Stimulated activated CD8-positive, alpha-beta memory T cell treated with anti-CD3 and anti-CD28 coated beads, Interleukin-2, amount 100 ng/mL, for 1 hour (primary cell): ENCODE results near the gene RBPMS2.
"Not testable (repeated sequence)": the region's sequence is repeated elsewhere in the genome, so short reads cannot be mapped to it uniquely, and the experiment has no call there.

Experiments used
- DNase-seq, 2 donors: peaks; one replicate each; pipeline ENCODE4 v3.0.0-alpha.2; 2020; ENCODE audit warnings: low read depth in 2 of 2

RBPMS2 gene

GRCh38 chr15:64775551-64776401 lies at the start of gene RBPMS2:
RBPMS2 (minus strand) TSS chr15:64775589; CDS start chr15:64775319, 270 bp downstream.
- no peak for DNase-seq

- no peak for DNase-seq
These were observed 49.6 kb upstream of the RBPMS2 start for GRCh38 chr15:64824929-64825430.

DNA sequence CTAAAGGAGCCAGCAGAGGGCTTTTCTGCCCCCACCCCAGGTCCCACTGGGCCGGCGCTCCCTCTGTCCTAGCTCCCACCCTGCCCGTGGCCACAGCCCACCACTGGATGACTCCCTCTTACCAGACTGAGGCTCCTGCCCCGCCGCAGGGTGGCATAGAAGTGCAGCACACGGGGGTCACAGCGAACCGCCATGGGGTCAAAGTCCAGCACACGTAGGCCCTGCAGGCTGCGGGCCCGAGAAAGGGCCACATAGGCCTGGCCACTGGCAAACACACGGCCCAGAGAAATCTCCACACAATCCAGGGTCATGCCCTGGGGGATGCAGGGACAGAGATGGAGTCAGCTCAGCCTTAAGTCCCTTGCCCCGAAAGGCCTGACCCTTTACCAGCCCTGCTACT lies 41.1 kb upstream of the RBPMS2 start:
- DNase-seq = no peak

GRCh38 chr15:64814965-64815364 lies 39.6 kb upstream of the RBPMS2 start:
- not testable (repeated sequence) for DNase-seq

DNA sequence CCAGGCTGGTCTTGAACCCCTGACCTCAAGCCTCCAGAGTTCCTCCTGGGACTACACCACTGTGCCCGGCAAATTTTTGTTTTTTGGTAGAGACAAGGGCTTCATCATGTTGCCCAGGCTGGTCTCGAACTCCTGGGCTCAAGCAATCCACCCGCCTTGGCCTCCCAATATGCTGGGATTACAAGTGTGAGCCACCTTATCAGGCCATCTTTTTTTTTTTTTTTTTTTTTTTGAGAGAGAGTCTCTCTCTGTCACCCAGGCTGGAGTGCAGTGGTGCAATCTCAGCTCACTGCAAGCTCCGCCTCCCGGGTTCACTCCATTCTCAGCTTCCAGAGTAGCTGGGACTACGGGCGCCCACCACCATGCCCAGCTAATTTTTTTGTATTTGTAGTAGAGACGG lies 38.9 kb upstream of the RBPMS2 start:
- DNase-seq = not testable (repeated sequence)

DNA sequence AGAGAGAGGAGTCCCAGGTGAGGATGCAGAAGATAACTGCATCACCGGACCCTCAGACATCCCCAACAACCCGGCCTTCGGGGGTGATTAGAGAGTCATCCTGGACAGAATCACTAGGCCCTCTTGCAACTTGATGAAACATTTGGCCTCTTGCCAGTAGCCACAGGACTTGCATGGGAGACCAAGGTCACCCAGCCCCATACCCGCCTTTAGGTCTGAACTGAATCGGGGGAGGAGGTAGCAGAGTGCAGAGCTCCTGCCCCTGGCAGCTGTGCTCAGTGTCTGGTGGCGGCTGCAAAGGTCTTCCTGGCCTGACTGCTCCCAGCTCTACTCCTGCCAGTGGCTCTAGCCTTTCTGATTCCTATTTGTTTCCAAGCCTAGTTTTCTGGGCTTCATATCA lies 37.7 kb upstream of the RBPMS2 start:
- DNase-seq = no peak

- DNase-seq = no peak
These were observed 35.3 kb upstream of the RBPMS2 start for GRCh38 chr15:64810497-64811326.

- peak in 1 of 2 donors; percentile 59 for DNase-seq
These were observed 34.5 kb upstream of the RBPMS2 start for GRCh38 chr15:64809649-64810496.

DNA sequence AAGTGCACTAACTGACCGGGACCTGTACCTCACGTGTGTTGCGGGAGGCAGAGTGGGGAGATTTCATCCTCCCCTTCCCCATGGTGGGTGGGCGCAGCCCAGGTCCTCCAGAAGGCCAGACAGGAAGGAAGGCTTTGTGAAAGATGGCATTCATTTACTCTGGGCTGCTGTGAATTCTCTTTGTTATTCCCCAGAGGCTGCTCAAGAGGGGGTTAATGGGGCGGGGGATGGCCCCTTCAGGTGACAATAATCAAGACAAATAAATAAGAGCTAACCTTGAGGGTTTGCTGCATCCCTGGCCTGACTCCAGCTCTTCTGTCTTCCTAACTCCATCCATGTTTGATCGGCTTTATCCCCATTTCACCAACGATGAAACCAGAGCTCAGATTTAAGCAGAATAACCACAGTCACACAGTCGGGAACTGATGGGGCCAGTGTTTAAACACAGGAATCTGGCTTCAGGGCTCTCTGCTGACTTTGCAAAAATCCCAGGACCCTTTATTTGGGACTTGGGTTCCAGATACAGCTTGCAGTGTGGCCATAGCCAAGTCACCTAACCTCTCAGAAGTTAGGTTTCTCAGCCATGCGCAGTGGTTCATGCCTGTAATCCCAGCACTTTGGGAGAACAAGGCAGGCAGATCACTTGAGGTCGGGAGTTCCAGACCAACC lies 33.5 kb upstream of the RBPMS2 start:
- DNase-seq = no peak

GRCh38 chr15:64807751-64808222 lies 32.4 kb upstream of the RBPMS2 start:
- DNase-seq = no peak

- DNase-seq = no peak
These were observed 31.8 kb upstream of the RBPMS2 start for GRCh38 chr15:64807051-64807749.

- no peak for DNase-seq
These were observed 31.1 kb upstream of the RBPMS2 start for GRCh38 chr15:64806509-64806908.

DNA sequence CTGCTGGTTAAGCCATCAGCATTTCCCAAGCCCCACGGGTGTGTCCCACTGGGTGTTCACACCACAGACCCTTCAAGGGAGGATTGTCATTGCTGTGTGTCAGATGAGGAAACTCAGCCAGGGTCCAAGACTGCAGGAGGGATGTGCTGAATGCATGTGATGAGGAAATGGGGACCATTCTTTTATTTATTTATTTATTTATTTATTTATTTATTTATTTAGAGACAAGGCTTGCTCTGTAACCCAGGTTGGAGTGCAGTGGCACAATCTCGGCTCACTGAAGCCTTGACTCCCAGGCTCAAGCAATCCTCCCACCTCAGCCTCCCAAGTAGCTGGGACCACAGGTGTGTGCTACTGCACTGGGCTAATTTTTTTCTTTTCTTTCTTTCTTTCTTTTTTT lies 29.2 kb upstream of the RBPMS2 start:
- DNase-seq = no peak

DNA sequence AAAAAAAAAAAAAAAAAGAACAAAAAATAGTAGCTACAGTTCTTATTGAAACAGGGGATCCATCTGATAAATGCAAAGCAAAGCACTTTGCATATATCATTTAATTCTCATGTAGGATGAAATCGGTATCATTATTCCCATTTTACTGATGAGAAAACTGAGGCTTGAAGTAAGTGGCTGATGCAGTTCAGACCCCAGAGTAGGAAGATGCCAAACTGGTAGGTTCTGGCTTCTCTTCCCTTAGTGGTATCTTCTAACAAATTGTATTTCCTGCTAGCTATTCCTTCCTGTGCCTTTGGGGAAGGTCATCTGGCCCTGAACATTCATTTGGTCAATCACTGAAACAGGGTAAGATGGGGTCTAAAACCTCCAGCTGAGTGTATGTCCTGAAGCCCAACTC lies 28.1 kb upstream of the RBPMS2 start:
- DNase-seq = no peak

DNA sequence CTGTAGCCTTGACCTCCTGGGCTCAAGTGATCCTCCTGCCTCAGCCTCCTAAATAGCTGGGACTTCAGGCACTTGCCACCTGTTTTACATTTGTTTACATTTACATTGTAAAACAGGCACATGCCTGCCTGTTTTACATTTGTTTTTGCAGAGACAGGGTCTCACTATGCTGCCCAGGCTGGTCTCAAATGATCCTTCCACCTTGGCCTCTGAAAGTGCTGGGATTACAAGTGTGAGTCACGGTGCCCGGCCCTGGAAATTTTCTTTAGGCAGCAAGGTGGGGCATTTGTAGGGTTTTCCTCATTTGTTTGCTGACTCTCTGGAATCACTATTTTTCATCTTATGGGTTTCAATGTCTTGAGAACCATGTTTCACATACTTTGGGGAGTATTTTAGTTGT lies 25.1 kb upstream of the RBPMS2 start:
- no peak for DNase-seq

DNA sequence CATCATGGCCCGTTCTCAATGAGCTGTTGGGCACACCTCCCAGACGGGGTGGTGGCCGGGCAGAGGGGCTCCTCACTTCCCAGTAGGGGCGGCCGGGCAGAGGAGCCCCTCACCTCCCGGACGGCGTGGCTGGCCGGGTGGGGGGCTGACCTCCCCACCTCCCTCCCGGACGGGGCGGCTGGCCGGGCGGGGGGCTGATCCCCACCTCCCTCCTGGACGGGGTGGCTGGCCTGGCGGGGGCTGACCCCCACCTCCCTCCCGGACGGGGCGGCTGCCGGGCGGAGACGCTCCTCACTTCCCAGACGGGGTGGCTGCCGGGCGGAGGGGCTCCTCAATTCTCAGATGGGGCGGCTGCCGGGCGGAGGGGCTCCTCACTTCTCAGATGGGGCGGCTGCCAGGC lies 23.5 kb upstream of the RBPMS2 start:
- not testable (repeated sequence) for DNase-seq

DNA sequence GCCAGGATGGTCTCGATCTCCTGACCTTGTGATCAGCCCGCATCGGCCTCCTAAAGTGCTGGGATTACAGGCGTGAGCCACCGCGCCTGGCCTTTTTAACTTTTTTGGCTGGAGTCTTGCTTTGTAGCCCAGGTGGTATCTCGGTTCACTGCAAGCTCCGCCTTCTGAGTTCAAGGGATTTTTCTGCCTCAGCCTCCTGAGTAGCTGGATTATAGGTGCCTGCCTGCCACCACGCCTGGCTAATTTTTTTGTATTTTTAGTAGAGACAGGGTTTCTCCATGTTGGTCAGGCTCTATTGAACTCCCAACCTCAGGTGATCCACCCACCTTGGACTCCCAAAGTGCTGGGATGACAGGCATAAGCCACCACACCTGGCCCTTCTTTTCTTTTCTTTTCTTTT lies 20.5 kb upstream of the RBPMS2 start:
- not testable (repeated sequence) for DNase-seq

DNA sequence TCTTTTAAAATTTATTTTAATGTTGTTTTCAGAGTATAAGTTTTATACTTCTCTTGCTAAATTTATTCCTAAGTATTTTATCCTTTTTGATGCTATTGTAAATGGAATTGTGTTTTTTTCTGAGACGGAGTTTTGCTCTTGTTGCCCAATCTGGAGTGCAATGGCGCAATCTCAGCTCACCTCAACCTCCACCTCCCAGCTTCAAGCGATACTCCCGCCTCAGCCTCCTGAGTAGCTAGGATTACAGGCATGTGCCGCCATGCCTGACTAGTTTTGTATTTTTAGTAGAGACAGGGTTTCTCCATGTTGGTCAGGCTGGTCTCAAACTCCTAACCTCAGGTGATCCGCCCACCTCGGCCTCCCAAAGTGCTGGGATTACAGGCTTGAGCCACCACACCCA lies 19.9 kb upstream of the RBPMS2 start:
- DNase-seq = not testable (repeated sequence)

GRCh38 chr15:64792282-64792681 lies 16.9 kb upstream of the RBPMS2 start:
- DNase-seq = no peak

DNA sequence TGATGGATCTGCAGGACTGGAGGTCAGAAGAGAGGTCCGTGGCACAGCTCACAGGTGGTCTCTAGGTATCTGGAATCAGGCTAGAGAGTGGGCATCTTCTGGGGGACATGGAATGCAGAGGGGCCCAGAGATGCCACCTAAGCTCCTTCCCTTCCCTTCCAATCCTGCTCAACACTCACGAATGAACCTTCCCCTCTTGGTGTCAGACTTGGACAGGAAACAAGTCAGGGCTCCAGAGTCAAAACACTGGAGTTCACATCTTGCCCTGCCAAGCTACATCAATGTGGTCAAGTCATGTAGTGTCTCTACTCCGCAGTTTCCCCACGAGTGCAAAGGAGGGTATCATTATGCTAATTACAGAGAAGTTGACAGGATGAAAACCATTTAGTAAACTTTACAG lies 16.0 kb upstream of the RBPMS2 start:
- DNase-seq = no peak
